Effector memory CD8-positive, alpha-beta T cell (primary cell): Measurements from ENCODE around the gene LIMD2.

ENCODE experiments used
- ATAC-seq: fragments of 150-1000 bp; cut with Tn5 transposase; replicated peaks from 2 replicates; pipeline ENCODE4 v1.10.0; 2021; ENCODE audit warnings: mild to moderate bottlenecking, moderate library complexity
- DNase-seq, 3 experiments: peaks; one replicate each; pipeline ENCODE4 v3.0.0; 2021
- H3K27ac Mint-ChIP-seq, 2 donors: one replicate each; pipeline ENCODE4 v1.8.0; 2022; ENCODE audit warnings: mild to moderate bottlenecking in 2 of 2, mixed read lengths in 2 of 2, moderate library complexity in 2 of 2
- H3K27me3 Mint-ChIP-seq, 2 donors: one replicate each; pipeline ENCODE4 v1.8.0; 2022; ENCODE audit warnings: mixed read lengths in 2 of 2
- H3K36me3 Mint-ChIP-seq: one replicate; pipeline ENCODE4 v1.8.0; 2022; ENCODE audit warnings: mild to moderate bottlenecking, moderate library complexity, mixed read lengths; ENCODE audit not compliant: insufficient read depth
- H3K4me1 Mint-ChIP-seq, 2 donors: one replicate each; pipeline ENCODE4 v1.8.0; 2022; ENCODE audit warnings: low read depth in 2 of 2, mixed read lengths in 2 of 2
- H3K4me3 Mint-ChIP-seq, 2 donors: one replicate each; pipeline ENCODE4 v1.8.0; 2022; ENCODE audit warnings: mild to moderate bottlenecking in 2 of 2, mixed read lengths in 2 of 2, moderate library complexity in 2 of 2
- H3K9me3 Mint-ChIP-seq, 2 donors: one replicate each; pipeline ENCODE4 v1.8.0; 2022; ENCODE audit warnings: mixed read lengths in 2 of 2

The LIMD2 gene

GRCh38 chr17:63706336-63707082 is 6.6 kb upstream of the LIMD2 start:
- Mint-ChIP-seq H3K27me3 (no peaks in the 10 kb centered on the region), H3K36me3 (peaks cover 41% of the 10 kb centered on the region), H3K9me3 (no peaks in the 10 kb centered on the region), H3K4me1 (peaks cover 69 to 71% of the 10 kb centered on the region in 2 donors), H3K4me3 (peak overlapping the region; percentile 70 to 76), H3K27ac (peak overlapping the region; percentile 87 to 90)
- DNase-seq (no peak), ATAC-seq (peak; percentile 17)

- H3K27ac Mint-ChIP-seq, result peak overlapping the region; percentile 87 to 90
- H3K27me3 Mint-ChIP-seq, result no peaks in the 10 kb centered on the region
- peak overlapping the region; percentile 70 to 76 for H3K4me3 Mint-ChIP-seq
- H3K9me3 Mint-ChIP-seq, result no peaks in the 10 kb centered on the region
- ATAC-seq (no peak), DNase-seq (no peak)
- H3K36me3 Mint-ChIP-seq, result peaks cover 50% of the 10 kb centered on the region
- H3K4me1 Mint-ChIP-seq, result peaks cover 76 to 77% of the 10 kb centered on the region in 2 donors
These were observed 5.7 kb upstream of the LIMD2 start for GRCh38 chr17:63705657-63706056.

- ATAC-seq (no peak), DNase-seq (no peak)
- Mint-ChIP-seq H3K27me3 (no peaks in the 10 kb centered on the region), H3K4me1 (peaks cover 70% of the 10 kb centered on the region in 2 donors), H3K36me3 (peaks cover 51% of the 10 kb centered on the region), H3K4me3 (peak overlapping the region in 1 of 2 donors; percentile 76), H3K27ac (peak overlapping the region; percentile 87 to 90), H3K9me3 (no peaks in the 10 kb centered on the region)
These were observed 4.9 kb upstream of the LIMD2 start for GRCh38 chr17:63704836-63705235.

- Mint-ChIP-seq H3K4me1 (peaks cover 64 to 65% of the 10 kb centered on the region in 2 donors), H3K36me3 (peaks cover 54% of the 10 kb centered on the region), H3K4me3 (peak overlapping the region; percentile 89 to 94), H3K9me3 (no peaks in the 10 kb centered on the region), H3K27me3 (no peaks in the 10 kb centered on the region), H3K27ac (peak overlapping the region in 1 of 2 donors; percentile 96)
- ATAC-seq, result no peak
- no peak for DNase-seq
These were observed 4.3 kb upstream of the LIMD2 start for GRCh38 chr17:63704259-63704576.

GRCh38 chr17:63703556-63704258 is 3.8 kb upstream of the LIMD2 start:
- ATAC-seq (no peak), DNase-seq (no peak)
- H3K27me3 Mint-ChIP-seq, result no peaks in the 10 kb centered on the region
- peaks cover 59% of the 10 kb centered on the region for H3K36me3 Mint-ChIP-seq
- H3K4me3 Mint-ChIP-seq, result peak overlapping the region; percentile 89 to 94
- H3K9me3 Mint-ChIP-seq, result no peaks in the 10 kb centered on the region
- H3K27ac Mint-ChIP-seq, result peak overlapping the region in 1 of 2 donors; percentile 96
- H3K4me1 Mint-ChIP-seq, result peaks cover 59 to 60% of the 10 kb centered on the region in 2 donors

- Mint-ChIP-seq H3K4me3 (peak overlapping the region; percentile 89 to 94), H3K27me3 (no peaks in the 10 kb centered on the region), H3K9me3 (no peaks in the 10 kb centered on the region), H3K36me3 (peaks cover 66% of the 10 kb centered on the region), H3K4me1 (peaks cover 58 to 60% of the 10 kb centered on the region in 2 donors), H3K27ac (peak overlapping the region; percentile 96)
- DNase-seq (no peak), ATAC-seq (no peak)
These were observed 3.1 kb upstream of the LIMD2 start for GRCh38 chr17:63703029-63703428.

DNA sequence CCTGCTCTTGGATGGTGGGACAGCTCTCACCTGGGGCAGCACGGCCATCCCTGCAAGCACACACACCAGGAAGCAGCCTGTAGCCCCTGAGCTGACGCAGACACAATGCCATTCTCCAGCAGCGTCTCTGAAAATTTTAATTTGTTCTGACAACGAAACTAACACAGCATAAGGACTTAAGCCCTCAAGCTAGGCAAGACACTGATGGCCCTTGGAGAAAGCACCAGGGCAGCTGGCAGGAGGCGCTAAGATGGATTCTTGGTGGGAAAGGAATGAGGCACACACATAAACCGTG is 2.7 kb upstream of the LIMD2 start:
- no peaks in the 10 kb centered on the region for H3K9me3 Mint-ChIP-seq
- H3K27me3 Mint-ChIP-seq, result no peaks in the 10 kb centered on the region
- ATAC-seq (no peak), DNase-seq (no peak)
- peak overlapping the region; percentile 96 for H3K27ac Mint-ChIP-seq
- H3K4me1 Mint-ChIP-seq, result peaks cover 62 to 63% of the 10 kb centered on the region in 2 donors
- peaks cover 69% of the 10 kb centered on the region for H3K36me3 Mint-ChIP-seq
- H3K4me3 Mint-ChIP-seq, result peak overlapping the region; percentile 89 to 94

DNA sequence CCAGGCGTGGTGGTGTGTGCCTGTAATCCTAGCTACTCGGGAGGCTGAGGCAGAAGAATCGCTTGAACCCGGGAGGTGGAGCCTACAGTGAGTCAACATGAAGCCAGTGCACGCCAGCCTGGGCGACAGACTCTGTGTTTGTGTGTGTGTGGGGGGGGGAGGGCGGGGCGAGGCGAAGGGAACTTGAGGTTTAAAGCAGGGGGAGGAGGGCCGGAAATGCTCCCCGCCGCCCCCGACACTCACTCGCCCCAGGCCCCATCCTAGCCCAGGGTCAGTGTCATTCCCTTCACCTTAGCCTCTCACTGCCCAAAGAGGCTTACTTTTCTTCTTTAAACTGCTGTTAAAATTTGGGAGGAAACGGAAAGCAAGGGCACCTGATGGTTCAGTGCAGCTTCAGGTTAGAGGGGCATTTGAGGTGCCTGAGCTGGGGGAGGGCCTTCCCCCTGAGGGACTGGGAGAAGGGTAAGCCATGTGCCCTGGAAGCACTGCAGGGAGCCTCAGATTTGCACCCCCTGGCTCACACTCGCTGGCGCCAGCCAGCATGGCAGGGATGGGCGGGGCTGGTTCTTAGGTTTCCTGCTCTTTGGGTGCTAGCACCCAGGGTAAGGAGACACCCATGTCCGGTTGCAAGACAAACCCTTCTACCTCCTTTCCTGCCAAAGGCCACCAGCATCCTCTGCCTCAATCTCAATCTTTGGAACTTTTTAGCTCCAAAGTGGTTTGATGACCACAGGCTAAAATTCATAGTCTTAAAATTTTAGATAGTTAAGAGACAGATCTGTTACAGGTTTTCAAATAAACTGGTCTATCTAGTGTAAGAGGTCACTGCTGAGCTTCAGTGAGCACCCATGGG is 2.2 kb upstream of the LIMD2 start:
- Mint-ChIP-seq H3K27ac (peak overlapping the region; percentile 96), H3K36me3 (peaks cover 70% of the 10 kb centered on the region), H3K9me3 (no peaks in the 10 kb centered on the region), H3K27me3 (no peaks in the 10 kb centered on the region), H3K4me3 (peak overlapping the region; percentile 89 to 94), H3K4me1 (peaks cover 64 to 66% of the 10 kb centered on the region in 2 donors)
- DNase-seq, result peak; percentile 63 to 68 (median 67)
- peak; percentile 25 for ATAC-seq

- no peak for ATAC-seq
- Mint-ChIP-seq H3K27ac (peak overlapping the region; percentile 96), H3K4me3 (peak overlapping the region; percentile 89 to 94), H3K36me3 (peaks cover 75% of the 10 kb centered on the region), H3K4me1 (peaks cover 64 to 66% of the 10 kb centered on the region in 2 donors), H3K9me3 (no peaks in the 10 kb centered on the region), H3K27me3 (no peaks in the 10 kb centered on the region)
- peak in 1 of 3 experiments; percentile 32 for DNase-seq
These were observed 1.5 kb upstream of the LIMD2 start for GRCh38 chr17:63701456-63701820.

DNA sequence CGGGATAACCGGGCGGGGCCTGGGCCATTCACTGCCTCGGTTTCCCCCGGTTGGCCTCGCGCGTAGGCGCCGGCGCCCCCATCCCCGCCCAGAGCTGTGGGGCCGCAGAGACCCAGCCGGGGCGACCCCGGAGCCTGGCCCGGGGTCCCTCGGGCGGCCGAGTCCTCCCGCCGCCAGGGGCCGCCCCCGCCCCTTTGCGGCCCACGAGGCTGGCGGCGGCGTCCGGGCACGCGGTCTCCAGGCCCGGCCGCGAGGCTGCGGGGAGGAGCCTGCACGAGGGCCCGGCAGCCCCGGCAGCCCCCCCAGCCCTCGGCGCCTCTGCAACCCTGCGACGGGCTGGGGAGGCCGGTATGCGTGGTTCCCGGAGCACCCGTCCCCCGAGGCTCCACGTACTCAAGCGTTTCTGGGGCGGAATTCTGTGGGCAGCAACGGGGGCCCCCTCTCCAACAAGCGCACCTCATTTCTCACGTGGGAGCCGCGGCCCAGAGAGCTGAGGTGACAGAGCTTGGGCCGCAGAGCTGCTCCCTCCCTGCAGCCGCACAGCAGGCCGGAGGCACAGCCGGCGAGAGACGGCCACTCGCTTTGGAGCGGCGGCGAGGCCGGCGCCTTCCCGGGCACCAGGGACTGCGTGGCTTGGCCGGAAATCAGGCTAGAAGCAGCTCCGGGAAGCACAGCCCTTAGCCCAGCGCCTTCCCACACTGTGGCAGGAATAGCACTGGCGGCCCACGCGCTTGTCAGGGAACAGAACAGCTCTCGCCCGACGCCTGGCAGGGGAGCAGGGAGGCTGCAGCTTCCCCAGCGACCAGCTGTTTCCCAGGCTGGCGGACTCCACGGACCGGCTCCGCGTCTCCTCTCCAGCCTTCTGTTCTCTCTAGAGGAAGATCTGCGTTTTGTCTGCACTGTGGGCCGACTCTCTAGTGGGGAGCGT is 867 bp upstream of the LIMD2 start:
- H3K27ac Mint-ChIP-seq, result peak overlapping the region; percentile 96
- peak overlapping the region; percentile 89 to 94 for H3K4me3 Mint-ChIP-seq
- ATAC-seq, result peak; percentile 24
- H3K9me3 Mint-ChIP-seq, result no peaks in the 10 kb centered on the region
- H3K4me1 Mint-ChIP-seq, result peaks cover 64 to 66% of the 10 kb centered on the region in 2 donors
- H3K36me3 Mint-ChIP-seq, result peaks cover 78% of the 10 kb centered on the region
- no peaks in the 10 kb centered on the region for H3K27me3 Mint-ChIP-seq
- peak; percentile 60 to 65 (median 65) for DNase-seq

DNA sequence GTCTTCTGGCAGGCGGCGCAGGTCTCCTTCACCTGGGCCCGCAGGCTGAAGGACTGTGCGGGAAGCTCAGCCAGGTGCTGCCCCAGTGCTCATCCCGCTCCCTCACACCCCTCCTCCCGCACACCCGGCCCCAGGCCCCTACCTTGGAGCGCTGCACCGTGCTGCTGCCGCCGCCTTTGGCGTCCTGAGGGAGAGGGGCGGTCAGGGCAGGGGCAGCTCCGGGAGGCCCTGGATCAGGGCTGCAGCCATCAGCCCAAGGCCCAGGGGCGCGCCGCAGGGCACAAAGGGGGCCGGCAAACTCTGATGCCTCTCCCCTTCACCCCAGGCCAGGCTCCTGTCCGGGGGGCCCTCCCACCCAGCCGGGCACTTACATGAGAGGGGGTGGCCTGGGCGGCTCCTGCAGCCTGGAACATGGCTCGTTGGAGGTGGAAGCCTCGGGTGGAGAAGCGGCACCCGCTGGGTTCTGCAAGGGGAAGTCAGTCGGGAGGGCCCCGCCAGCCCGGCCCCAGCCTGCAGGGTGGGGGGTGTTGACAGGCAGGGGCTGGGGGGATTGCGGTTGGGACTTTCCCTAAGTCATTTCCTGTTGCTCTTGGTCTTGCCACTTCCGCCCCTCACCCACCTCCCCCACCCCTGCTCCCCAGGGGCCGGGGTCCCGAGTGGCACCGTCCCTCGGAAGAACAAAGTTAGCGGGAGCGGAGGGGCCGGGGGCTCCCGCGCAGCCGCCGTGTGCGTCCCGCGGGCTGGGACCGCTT is 863 bp downstream of the LIMD2 start:
- ATAC-seq (peak; percentile 45), DNase-seq (peak; percentile 86 to 90 (median 89))
- peak overlapping the region; percentile 98 for H3K4me3 Mint-ChIP-seq
- peaks cover 69 to 74% of the 10 kb centered on the region in 2 donors for H3K4me1 Mint-ChIP-seq
- no peaks in the 10 kb centered on the region for H3K27me3 Mint-ChIP-seq
- H3K9me3 Mint-ChIP-seq, result no peaks in the 10 kb centered on the region
- H3K36me3 Mint-ChIP-seq, result peaks cover 84% of the 10 kb centered on the region
- H3K27ac Mint-ChIP-seq, result peak overlapping the region; percentile 98 to 99

DNA sequence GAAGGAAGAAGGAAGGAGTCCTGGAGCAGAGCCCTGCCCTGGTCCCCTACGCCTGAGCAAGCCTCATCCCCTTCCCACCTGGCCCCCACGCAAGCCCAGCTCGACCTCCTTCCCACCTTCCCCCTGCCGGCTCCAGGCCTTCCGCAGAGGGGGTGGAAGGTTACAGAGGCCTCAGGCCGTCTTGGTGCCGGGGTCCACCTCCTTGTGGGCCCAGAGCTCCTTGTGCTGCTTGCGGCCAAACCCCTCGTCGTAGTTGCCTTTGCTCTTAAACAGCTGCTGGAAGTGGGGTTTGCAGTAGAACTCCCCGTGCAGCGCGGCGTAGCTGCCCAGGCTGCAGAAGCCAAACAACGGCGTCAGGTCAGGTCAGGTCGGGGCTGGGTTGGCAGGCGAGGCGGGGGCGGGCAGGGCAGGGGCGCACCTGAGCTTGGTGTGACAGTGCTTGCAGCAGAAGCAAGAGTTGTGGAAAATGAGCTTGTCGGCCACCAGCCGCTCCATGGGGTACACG is 1.5 kb downstream of the LIMD2 start:
- DNase-seq, result peak in 1 of 3 experiments; percentile 27
- no peak for ATAC-seq
- Mint-ChIP-seq H3K36me3 (peaks cover 84% of the 10 kb centered on the region), H3K27me3 (no peaks in the 10 kb centered on the region), H3K4me1 (peaks cover 66 to 71% of the 10 kb centered on the region in 2 donors), H3K4me3 (peak overlapping the region; percentile 98), H3K27ac (peak overlapping the region; percentile 98 to 99), H3K9me3 (no peaks in the 10 kb centered on the region)
